ENCODE results near the gene FAM184A. TPM values are rescaled to one million over a fixed set of nuclear protein-coding genes. Genes with fewer than 3 reads are reported as not detected.

Gene FAM184A
- total RNA-seq, 1 experiment from 2014 or later = 0.97 TPM

- ChIA-PET CTCF (no interaction called here), POLR2A (ENCODE audit: low non-redundant PET) (no interaction called here)
- DNase-seq (ENCODE audit: low spot score) = no peak
- Histone ChIP-seq H3K27ac (ENCODE audit: low read depth, low read length, poor library complexity, severe bottlenecking) (no peak overlapping the region), H3K27me3 (replicated peaks; ENCODE audit: insufficient read depth, low read depth, low read length, poor library complexity) (no peaks in the 10 kb centered on the region), H3K9me3 (ENCODE audit: low read depth, low read length, poor library complexity, severe bottlenecking) (no peaks in the 10 kb centered on the region), H3K4me3 (ENCODE audit: low read depth, low read length, poor library complexity, severe bottlenecking) (no peak overlapping the region), H3K4me1 (ENCODE audit: insufficient read depth, low read length, poor library complexity, severe bottlenecking) (no peaks in the 10 kb centered on the region), H3K36me3 (ENCODE audit: insufficient read depth, low read length, poor library complexity, severe bottlenecking) (no peaks in the 10 kb centered on the region)
- intact Hi-C loops (cut with micrococcal nuclease; ENCODE audit: unreplicated experiment) = no loop called here
- no TSS peak for BruUV-seq (replicated peaks)
- TF ChIP-seq EZH2 (IDR thresholded peaks at IDR 0.05; ENCODE audit: borderline replicate concordance, low read depth, low read length, poor library complexity, severe bottlenecking) (no peak), CTCF (conservative IDR thresholded peaks at IDR 0.05; ENCODE audit: low read depth, low read length) (no peak)
These were observed 112.6 kb downstream of the FAM184A start for GRCh38 chr6:118965843-118966370.

DNA sequence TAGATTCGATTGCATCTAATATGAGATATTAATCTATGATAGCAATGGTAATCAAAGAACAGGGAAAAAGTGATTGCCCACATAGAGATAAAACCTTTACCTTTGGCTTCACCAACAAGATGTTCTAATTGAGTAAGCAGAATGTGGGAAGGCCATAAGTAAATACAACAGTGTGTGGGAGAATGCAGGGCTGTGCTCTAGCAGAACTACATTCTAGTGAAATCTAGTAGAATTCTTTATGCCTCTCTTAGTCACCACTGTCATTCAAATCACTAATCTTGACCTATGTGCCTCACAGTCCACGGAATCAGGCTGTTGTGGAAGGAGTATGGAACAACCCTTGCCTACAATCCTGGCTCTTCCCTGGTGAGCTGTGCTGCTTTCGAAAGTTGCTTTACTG, 113.1 kb downstream of the FAM184A start:
- intact Hi-C loops (cut with micrococcal nuclease; ENCODE audit: unreplicated experiment) = no loop called here
- CTCF ChIA-PET = no interaction called here

DNA sequence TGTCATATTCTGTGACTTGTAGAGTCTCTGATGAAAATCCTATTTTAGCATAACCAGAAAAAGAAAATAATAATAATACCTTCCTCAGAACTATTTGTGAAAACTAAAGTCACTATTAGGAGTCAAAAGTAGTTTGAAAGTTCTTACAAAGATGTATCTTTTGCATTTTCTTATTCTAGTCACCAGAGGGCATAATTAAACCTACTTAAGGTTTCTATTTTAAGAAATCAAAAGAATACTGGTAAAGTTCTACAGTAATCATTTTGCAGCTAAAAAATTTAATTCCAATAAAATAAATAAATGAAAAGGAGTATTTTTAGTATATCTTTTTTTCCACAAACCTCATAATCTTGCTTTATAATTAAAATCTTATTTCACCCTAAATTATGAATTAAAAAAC, 115.5 kb downstream of the FAM184A start:
- CTCF ChIA-PET = interaction anchor here (1.5 kb wide), 1 partner anchor 148 kb away, joined by 5 read pairs; no protein-coding TSS in a partner anchor
- no peaks in the 10 kb centered on the region for H3K9me3 ChIP-seq (ENCODE audit: low read depth, low read length, poor library complexity, severe bottlenecking)
- H3K27me3 ChIP-seq (replicated peaks; ENCODE audit: insufficient read depth, low read depth, low read length, poor library complexity) = no peaks in the 10 kb centered on the region
- H3K4me1 ChIP-seq (ENCODE audit: insufficient read depth, low read length, poor library complexity, severe bottlenecking) = no peaks in the 10 kb centered on the region
- DNase-seq (ENCODE audit: low spot score) = peak; percentile 11
- POLR2A ChIA-PET (ENCODE audit: low non-redundant PET) = no interaction called here
- intact Hi-C loops (cut with micrococcal nuclease; ENCODE audit: unreplicated experiment) = no loop called here
- no TSS peak for BruUV-seq (replicated peaks)
- TF ChIP-seq CTCF (conservative IDR thresholded peaks at IDR 0.05; ENCODE audit: low read depth, low read length) (peak; percentile 53), EZH2 (IDR thresholded peaks at IDR 0.05; ENCODE audit: borderline replicate concordance, low read depth, low read length, poor library complexity, severe bottlenecking) (no peak)
- no peaks in the 10 kb centered on the region for H3K36me3 ChIP-seq (ENCODE audit: insufficient read depth, low read length, poor library complexity, severe bottlenecking)
- no peak overlapping the region for H3K27ac ChIP-seq (ENCODE audit: low read depth, low read length, poor library complexity, severe bottlenecking)
- no peak overlapping the region for H3K4me3 ChIP-seq (ENCODE audit: low read depth, low read length, poor library complexity, severe bottlenecking)

More for the DNA sequence above, 113.1 kb downstream of the FAM184A start:
- no peak overlapping the region for H3K27ac ChIP-seq (ENCODE audit: low read depth, low read length, poor library complexity, severe bottlenecking)
- H3K9me3 ChIP-seq (ENCODE audit: low read depth, low read length, poor library complexity, severe bottlenecking) = no peaks in the 10 kb centered on the region
- POLR2A ChIA-PET (ENCODE audit: low non-redundant PET) = no interaction called here
- no peak for TF ChIP-seq CTCF (conservative IDR thresholded peaks at IDR 0.05; ENCODE audit: low read depth, low read length)
- no peak for TF ChIP-seq EZH2 (IDR thresholded peaks at IDR 0.05; ENCODE audit: borderline replicate concordance, low read depth, low read length, poor library complexity, severe bottlenecking)
- no peak for DNase-seq (ENCODE audit: low spot score)
- BruUV-seq (replicated peaks) = no TSS peak
- no peaks in the 10 kb centered on the region for H3K27me3 ChIP-seq (replicated peaks; ENCODE audit: insufficient read depth, low read depth, low read length, poor library complexity)
- no peak overlapping the region for H3K4me3 ChIP-seq (ENCODE audit: low read depth, low read length, poor library complexity, severe bottlenecking)
- H3K4me1 ChIP-seq (ENCODE audit: insufficient read depth, low read length, poor library complexity, severe bottlenecking) = no peaks in the 10 kb centered on the region
- H3K36me3 ChIP-seq (ENCODE audit: insufficient read depth, low read length, poor library complexity, severe bottlenecking) = no peaks in the 10 kb centered on the region
